Stimulated activated CD4-positive, alpha-beta T cell treated with anti-CD3 and anti-CD28 coated beads, Interleukin-12 subunit alpha, Interleukin-12 subunit beta, amount 100 ng/mL, for 4 hours (primary cell): ENCODE data around the gene CCDC15.
"Not testable (repeated sequence)": the region's sequence is repeated elsewhere in the genome, so short reads cannot be mapped to it uniquely, and the experiment has no call there.

Source experiments
- DNase-seq: peaks from one replicate; pipeline ENCODE4 v3.0.0-alpha.2; 2020

CCDC15 gene

GRCh38 chr11:125083312-125084056 lies 129.5 kb downstream of the CCDC15 start:
- no peak for DNase-seq

- no peak for DNase-seq
These were observed 130.0 kb downstream of the CCDC15 start for GRCh38 chr11:125084057-125084416.

GRCh38 chr11:125084761-125085231 lies 130.8 kb downstream of the CCDC15 start:
- DNase-seq: no peak

- DNase-seq: no peak
These were observed 131.5 kb downstream of the CCDC15 start for GRCh38 chr11:125085301-125086081.

- no peak for DNase-seq
These were observed 132.8 kb downstream of the CCDC15 start for GRCh38 chr11:125086633-125087296.

- DNase-seq: no peak
These were observed 134.1 kb downstream of the CCDC15 start for GRCh38 chr11:125088123-125088522.

GRCh38 chr11:125088576-125089455 lies 134.8 kb downstream of the CCDC15 start:
- no peak for DNase-seq

- DNase-seq: not testable (repeated sequence)
These were observed 135.5 kb downstream of the CCDC15 start for GRCh38 chr11:125089481-125089880.

- not testable (repeated sequence) for DNase-seq
These were observed 136.1 kb downstream of the CCDC15 start for GRCh38 chr11:125090151-125090550.

- no peak for DNase-seq
These were observed 136.8 kb downstream of the CCDC15 start for GRCh38 chr11:125090816-125091215.
